GM21576 (cell line): ENCODE measurements around the gene SEPTIN11.
"Not testable (repeated sequence)": the region's sequence is repeated elsewhere in the genome, so short reads cannot be mapped to it uniquely, and the experiment has no call there.

Experiments
- ATAC-seq: cut with Tn5 transposase; IDR thresholded peaks from one replicate; pipeline ENCODE4 v1.9.1; 2021; ENCODE audit warnings: mild to moderate bottlenecking, moderate library complexity; ENCODE audit not compliant: unreplicated experiment

SEPTIN11 gene

DNA sequence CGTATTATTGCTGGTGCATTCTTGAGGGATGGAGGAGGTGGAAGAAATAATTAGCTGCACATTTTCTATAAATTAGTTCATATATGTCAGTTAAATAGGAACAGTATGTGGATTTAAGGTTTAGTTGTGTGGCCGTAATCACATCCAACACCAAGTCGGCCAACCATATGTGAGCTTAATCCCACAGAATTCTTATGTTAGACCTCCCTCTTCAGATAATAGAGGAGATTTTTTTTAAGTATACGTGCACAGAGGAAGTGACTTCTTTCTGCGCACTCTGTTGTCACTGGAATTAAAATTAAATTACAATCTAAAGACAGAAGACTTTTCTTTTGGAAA, 2.1 kb downstream of the SEPTIN11 start:
- no peak for ATAC-seq

DNA sequence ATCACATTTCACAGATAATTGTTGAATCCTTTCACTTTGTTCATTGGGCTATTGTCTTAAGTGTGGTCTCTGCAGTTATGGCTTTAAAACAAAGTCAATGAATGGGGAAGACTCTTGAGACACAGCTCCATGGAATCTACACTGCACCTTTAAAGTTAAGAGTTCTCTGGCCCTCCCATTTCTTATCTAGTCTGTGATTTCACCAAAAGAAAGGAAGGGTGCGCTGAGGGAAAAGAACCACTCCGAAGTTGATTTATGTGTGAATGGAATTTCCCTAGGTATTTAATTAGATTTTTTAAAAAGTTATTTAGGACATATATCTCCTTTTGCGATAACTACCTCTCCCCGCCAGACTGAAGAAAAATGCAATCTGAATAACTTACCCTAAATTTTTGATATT, 2.5 kb downstream of the SEPTIN11 start:
- no peak for ATAC-seq

DNA sequence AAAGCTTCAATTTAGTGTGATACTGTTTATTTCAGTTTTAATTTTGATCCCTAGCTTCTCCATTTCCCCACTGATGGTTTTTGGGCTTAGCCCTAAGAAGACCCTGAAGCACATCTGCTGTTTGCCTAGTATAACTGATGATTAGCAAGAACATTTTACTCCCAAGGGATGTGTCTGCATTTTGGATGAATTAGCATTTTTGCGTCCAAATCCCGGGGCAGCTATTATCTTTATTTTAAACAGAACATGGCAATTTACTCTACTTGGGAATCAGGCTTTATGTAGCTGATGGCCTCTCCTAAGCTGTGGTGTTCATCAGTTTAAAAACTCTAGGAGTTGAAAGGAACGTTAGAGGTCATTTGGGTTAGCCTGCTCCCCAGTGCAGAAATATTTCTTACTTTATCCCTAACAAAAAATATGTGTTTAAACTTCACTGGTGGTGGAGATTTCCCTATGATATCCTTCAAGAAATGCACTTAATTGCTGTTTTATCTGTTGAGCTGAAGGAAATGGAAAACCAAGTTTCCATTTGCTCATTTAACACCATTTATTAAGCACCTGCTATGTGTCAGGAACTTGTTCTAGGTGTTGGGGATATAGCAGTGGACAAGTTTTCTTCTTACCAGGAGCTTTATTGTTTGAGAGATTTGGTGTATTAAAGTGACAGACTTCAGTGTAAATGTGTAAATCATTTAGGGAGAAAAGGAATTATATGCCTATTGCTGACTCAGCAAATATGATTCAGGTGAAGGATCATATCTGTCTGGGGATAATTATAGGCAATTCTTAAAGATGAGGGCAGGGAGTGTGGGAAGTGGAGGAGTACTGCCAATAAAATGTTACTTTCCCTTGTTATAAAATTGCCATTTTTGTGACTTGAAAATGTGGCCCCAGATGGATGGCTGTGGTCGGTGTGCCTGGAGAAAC, 3.4 kb downstream of the SEPTIN11 start:
- no peak for ATAC-seq

DNA sequence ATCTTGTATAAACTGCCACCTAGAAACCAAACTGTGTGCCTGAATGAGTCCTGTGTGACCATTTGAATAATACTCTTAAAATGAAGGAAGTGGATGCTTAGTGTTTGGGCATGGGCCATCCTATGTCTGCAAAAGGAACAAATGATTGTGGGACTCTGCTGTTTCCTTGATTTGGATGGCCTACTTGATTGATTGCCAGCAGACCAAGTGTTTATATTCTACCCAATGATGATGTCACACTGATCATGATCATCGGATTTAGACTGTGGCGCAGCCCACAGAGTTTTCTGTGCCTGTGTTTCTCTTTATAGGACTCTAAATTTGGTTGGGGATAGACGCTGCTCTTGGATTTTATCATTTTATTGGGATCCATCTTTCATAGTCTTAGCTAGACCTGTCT, 4.4 kb downstream of the SEPTIN11 start:
- no peak for ATAC-seq

DNA sequence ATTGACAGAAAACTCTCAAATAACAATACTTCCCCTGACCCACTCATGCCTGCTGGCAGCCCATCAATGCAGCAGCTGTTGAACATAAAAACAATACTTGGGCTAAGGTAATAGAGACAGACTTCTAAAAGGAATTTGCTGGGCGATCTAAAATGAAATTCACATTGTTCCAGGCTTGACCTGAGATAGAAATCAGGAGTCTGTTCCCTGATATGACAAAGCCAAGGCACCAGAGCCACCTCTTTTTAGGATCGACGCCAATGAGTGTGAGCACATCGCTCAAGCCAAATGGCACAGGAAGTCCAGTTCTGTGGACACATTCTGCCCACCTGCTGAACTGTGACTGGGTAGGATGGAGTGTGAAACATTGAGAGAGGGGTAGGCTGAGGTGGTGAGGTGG, 4.9 kb downstream of the SEPTIN11 start:
- ATAC-seq = no peak

DNA sequence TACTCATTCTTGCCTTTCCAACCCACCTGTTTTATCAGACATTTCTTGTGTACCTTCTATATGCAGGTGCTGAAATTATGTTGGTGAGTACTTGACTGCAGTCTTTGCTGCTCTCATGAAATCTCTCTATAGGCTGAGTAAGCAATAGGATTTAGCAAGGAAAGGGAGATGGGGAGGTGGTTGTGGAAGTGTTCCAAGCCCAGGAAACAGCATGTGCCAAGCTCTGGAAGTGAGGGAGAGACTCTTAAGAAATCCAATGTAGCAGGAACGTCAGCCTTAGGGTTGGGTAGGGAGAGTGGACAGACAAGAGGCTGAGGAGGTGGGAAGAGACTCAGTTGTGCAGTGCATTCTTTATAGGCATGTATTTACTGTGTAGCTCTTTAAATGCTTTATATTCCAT, 5.6 kb downstream of the SEPTIN11 start:
- ATAC-seq = no peak

DNA sequence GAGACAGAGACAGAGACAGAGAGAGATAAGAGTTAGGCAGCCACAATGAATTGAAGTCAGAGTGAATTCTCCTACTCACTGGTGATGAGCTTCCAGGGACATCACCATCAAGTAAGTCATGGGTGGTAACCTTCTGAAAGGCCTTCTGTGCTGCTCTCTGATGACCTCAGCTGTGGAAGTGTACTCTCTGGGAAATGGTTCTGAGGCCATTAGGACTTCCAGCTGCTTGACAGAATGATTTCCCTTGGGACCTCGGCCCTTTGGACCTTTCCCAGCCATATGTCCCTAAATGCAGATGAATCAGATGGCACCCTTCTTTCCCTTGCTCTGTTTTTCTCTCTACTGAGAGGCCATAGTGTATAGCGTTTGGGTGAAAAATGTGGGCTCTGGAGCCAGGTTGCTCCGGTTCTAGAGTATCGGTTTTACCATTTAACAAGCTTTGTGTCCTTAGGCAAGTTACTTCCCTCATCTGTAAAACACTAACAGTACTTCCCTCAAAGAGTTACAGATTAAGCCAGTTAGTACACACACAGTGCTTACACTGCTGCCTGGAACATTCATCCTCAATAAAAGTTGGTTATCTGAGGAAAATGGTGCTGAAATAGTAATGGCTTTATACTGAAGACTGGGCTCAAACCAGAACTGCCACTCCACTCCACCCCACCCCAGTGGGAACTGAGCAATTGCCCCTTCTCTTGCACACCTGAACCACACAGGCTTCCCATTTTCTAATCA, 7.6 kb downstream of the SEPTIN11 start:
- ATAC-seq = no peak

DNA sequence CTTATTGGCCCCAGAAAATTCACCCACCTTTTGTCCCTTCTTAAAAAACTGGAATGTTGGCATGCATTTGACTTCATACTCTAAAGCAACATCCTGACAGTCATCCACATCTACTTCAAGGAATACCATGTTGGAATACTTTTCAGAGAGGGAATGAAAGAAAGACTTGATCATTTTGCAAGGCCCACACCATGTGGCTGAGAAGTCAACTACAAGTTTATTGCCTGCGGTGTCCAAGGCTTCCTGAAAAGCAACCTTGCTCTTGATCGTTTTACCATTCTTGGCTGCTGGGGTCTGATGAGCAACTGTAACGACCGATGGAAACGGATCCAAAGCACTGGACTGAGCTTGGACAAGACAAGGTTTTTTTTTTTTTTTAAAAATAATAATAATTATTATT, 9.3 kb downstream of the SEPTIN11 start:
- ATAC-seq = no peak

DNA sequence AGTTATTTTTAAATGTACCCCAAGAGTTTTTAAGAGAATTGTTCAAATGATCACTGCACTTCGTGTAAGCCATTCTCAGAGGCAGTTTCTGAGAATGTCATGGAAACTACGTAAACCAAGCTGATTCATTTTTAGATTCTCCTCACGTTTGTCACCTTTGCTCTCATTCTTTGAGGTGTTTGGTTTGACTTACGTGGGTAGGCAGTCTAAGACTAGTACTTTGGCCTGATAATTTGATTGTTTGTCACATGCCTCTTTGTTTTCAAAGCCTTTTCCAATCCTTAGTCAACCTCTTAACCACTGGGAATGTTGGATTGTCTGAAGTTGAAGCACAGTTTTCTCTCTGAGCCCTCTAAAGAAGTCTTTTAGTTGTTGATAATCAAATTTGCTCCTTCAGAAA, 10.5 kb downstream of the SEPTIN11 start:
- peak; percentile 87 for ATAC-seq

DNA sequence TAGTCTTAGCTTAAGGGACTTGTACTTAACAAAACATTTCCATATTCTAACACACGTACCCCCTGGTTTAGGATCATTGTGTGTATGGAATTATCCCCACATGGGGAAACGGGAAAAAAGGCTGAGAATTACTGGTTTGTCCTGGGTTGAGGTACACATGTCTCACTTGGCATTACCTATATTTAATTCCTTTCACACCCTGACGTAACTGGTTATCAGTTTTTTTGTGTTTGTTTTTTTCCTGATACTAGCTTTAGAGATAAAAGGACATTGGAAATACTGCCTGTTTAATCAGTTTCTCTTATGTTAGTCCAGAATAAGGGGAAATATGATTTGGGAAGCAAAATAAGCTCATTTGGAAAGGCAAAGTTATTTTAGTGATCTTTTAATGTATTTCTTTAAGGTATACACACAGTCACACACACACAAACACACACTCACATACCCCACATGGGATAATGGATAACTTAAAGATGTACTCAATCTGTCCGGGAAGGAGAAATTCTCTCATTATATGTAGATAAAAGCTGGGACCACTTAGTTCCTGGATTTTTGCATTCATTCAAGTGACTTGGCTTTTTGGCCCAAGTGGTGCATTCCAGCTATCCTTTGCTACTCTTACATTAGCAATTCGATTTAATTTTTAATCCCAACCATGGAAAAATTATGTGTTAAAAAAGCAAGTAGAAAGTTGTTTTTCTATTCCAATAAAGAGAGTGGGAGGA, 13.0 kb downstream of the SEPTIN11 start:
- ATAC-seq = no peak

DNA sequence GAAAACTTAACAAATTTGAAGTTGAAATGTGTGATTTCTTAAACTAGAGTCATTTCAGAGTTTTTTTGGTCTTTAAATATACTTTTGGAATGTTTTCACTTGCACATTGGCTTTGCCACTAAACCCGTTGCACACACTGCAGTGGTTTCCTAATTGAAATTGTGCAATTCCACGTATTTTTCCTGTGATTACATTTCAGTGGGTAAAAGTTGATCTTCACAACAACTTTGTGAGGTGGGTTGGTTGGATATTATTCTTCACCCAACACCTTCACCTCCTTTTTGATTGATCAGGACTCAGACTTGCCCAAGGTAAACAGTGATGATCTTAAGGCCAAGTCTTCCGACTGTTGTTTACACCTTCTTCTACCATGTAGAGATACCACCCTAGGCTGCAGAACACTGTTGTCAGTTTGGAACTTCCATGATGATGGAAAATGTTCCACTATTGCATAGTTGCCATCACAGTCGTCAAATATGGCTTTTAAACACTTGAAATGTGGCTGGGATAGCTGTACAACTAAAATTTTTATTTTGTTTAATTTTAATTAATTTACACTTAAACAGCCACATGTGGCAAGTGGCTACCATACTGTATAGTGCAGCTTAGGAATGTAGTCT, 13.7 kb downstream of the SEPTIN11 start:
- no peak for ATAC-seq

DNA sequence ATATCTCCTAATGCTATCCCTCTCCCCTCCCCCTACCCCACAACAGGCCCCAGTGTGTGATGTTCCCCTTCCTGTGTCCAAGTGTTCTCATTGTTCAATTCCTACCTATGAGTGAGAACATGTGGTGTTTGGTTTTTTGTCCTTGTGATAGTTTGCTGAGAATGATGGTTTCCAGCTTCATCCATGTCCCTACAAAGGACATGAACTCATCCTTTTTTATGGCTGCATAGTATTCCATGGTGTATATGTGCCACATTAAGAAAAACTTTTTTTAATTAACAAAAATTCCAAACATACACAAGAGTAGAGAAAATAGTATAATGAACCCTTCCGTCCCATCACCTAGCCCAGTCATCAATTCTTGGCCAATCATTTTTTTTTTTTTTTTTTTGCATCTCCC, 14.4 kb downstream of the SEPTIN11 start:
- not testable (repeated sequence) for ATAC-seq

DNA sequence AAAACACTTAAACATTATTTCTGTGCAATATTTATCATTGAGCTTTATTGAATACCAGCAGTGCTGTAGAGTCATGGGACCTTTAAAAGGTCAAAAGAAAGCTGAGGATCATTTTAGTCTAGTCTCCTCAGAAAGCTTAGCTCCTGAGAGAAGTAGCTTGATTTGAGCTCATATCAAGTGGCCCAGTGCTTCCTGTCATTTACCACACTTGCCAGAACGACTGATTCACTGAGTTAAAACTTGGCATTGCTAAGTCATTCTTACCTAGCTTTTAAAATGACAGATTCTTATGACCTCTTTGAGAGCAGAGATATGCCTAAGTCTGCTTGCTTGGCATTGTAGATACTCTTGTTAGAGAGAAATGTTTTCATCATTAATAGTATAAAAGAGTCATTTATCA, 15.2 kb downstream of the SEPTIN11 start:
- ATAC-seq = no peak

DNA sequence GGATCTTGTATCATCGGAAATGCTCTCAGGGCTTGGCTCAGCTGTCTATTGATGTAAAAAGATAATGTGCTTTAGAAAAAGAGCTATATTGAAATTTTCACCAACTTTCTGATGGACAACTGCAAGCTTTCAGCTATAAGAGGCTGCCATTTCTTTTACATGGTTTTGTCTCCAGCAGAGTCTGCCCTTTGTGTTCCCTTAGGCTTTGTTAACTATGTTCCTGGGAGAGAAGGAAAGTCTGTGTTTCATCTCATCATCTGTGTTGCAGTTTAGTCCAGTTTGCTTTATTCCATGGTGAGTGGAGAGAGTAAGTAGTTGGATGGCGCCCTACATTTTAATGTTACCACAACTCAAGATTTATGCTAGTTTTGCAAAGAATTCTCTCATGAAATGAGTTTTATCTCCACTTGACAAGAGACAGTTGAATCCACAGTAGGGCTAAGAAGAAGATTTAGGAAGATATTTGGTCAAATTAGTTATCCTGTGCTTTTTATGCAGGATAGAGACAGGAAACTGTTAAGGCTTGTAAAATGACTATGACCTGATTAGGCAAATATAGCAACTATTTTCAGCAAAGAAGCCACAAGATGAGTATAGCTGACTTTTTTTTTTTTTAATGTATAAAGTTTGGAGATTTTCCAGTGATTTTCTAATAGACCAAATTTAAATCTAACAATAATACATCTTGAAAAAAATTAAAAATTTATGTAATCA, 16.5 kb downstream of the SEPTIN11 start:
- no peak for ATAC-seq

DNA sequence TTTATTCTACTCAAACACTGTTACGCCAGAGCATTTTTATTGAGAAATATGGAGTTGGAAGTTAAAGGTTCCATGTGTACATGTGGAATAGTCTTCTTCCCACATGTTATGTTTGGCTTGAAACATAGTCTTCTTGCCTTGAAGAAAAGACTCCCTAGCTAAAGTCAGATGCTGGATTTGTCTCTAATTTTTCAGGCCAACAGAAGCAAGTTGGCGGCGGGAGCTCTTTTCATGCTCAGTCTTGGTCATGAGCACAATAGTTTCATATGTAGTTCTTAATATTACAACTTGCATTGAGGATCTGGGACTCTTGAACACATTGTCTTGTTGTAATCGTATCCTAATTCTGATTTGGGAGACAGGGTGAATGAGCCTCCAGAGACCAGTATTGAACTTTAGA, 19.4 kb downstream of the SEPTIN11 start:
- ATAC-seq = no peak

DNA sequence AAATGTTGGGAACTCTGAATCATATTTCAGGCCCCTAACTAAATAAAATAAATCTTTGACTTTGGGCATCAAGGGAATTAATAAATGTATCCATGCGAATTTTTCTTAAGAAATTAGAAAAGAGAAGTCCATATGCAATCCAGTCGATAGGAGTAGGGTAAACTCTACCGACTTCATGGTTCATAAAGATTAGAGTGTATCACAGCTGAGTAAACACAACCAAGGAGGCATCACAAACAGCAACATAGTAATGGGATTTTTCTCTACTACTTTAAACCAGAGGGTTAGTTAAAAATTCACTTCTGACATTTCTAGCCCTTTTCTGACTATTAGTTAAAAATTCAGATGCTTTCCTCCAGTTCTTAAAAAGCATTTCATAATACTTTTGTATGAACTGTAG, 19.9 kb downstream of the SEPTIN11 start:
- no peak for ATAC-seq

DNA sequence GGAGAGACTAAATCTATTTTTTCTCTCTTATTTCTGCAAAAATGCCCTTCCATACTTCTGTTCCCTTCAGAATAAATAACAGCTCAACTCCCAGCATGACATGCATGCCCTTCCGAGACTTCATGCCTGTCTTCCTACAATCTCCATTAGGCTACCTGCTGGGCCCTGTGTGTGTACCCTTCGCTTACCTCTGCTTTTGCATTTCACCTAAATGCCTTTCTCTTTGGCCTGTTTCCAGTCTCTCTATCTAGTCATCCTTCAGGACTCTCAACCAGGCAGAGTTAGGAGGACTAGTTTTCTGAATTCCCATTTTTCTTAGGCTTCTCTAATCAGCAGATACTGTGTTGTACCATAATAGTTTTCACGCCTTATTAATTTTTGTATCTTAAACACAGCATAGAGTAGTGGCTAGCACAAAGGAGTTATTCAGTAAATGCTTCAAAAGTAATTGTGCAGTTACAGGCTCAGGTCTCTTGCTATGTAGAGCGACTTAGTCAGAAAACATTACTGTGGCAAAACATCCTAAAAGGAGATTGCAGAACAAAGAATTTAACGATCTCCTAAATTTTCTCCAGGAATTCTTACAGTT, 20.5 kb downstream of the SEPTIN11 start:
- ATAC-seq = no peak

DNA sequence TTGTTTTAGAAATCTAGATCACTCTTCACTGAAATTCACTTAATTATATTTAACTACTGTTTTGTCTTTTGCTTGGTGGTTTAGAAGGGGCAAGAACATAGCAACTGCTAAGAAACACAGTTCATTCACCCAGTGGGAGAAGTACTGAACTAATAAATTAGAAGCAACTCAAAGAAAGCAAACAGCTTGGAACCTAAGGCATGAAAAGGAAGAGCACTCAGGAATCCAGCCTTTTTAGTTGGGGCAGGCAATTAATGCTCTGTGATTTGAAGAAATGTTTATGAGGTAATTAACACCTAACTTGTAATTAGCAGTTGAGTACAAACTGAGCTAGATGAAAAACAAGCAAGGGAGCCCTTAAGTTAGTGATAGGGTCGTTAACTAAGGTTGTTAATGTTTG, 22.8 kb downstream of the SEPTIN11 start:
- ATAC-seq = no peak

DNA sequence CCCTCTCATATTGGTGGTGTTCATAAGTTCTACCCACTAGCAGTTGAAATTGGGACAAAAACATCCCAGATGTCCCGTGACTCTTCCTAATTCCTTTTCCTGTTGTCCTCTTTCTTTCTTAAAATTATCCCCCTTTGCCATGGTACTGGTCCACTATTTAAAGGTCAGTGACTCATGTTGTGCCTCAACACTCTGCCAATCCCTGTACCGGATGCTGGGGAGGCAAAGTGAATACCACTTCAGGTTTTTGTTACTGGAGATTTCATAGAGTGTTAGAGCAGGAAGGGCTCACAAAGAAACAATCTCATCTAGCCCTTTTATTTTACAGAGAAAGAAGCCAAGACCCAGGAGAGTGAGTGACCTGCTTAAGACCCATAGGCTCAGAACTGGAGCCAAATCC, 24.6 kb downstream of the SEPTIN11 start:
- ATAC-seq = no peak

DNA sequence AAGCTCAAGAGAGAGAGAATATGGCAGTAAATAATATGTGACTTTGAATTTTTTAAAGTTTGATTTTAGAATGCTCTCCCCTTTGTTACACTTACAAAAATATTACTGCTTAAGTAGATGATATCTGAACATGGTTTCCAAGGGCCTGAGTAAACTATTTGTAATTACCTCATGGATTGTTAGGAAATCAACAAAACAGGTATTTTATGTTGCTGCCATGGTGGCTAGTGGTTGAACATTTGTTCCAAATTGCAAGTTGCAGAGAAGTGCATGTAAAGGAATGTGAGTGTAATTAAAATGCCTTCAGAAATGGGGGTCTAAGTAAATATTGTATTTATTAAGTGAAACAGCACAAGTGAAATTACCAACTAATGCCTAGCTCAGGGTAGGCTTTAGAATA, 27.6 kb downstream of the SEPTIN11 start:
- no peak for ATAC-seq
